Osteoblast (primary cell): ENCODE results near the gene KLHL17. TPM values are rescaled to one million over a fixed set of nuclear protein-coding genes. Genes with fewer than 3 reads are reported as not detected.

Source experiments
- DNase-seq: peaks from one replicate; pipeline ENCODE4 v3.0.0; 2011; ENCODE audit warnings: low spot score, mixed read lengths; ENCODE audit not compliant: insufficient read length; ENCODE audit errors: missing footprints
- H2AFZ ChIP-seq: 2 replicates; pipeline ENCODE4 v1.6.0; 2011; ENCODE audit warnings: mild to moderate bottlenecking, low read length
- H3K27ac ChIP-seq: 2 replicates; pipeline ENCODE4 v1.5.1; 2011; ENCODE audit warnings: mild to moderate bottlenecking, low read depth, low read length, moderate library complexity
- H3K27me3 ChIP-seq: 2 replicates; pipeline ENCODE4 v1.6.0; 2012; ENCODE audit warnings: mild to moderate bottlenecking, control low read depth, inconsistent platforms, low read length, moderate library complexity; ENCODE audit not compliant: insufficient read depth
- H3K36me3 ChIP-seq: 2 replicates; pipeline ENCODE4 v1.5.1; 2011; ENCODE audit warnings: mild to moderate bottlenecking, low read length, control low read depth, moderate library complexity; ENCODE audit not compliant: insufficient read depth
- H3K4me1 ChIP-seq: 2 replicates; pipeline ENCODE4 v1.5.1; 2011; ENCODE audit warnings: mild to moderate bottlenecking, low read length, control low read depth, moderate library complexity; ENCODE audit not compliant: insufficient read depth
- H3K4me2 ChIP-seq: 2 replicates; pipeline ENCODE4 v1.6.0; 2011; ENCODE audit warnings: mild to moderate bottlenecking, low read length; ENCODE audit not compliant: insufficient read depth
- H3K4me3 ChIP-seq: fragments of 200-600 bp; sonication (generic); 3 replicates; pipeline ENCODE4 v1.5.1; 2012; ENCODE audit warnings: mild to moderate bottlenecking, low read length, inconsistent platforms; ENCODE audit not compliant: insufficient read depth
- H3K79me2 ChIP-seq: 2 replicates; pipeline ENCODE4 v1.6.0; 2012; ENCODE audit warnings: mild to moderate bottlenecking, low read length, control low read depth, inconsistent platforms; ENCODE audit not compliant: insufficient read depth
- H3K9me3 ChIP-seq: 2 replicates; pipeline ENCODE4 v1.5.1; 2011; ENCODE audit warnings: low read depth, low read length, control low read depth
- H4K20me1 ChIP-seq: 2 replicates; pipeline ENCODE4 v1.6.0; 2012; ENCODE audit warnings: mild to moderate bottlenecking, low read length, control low read depth; ENCODE audit not compliant: insufficient read depth
- total RNA-seq: library from RNA; depleted of rRNA; stranded (reverse); fragments of >200 nt; gene quantifications from 2 replicates; pipeline ENCODE4 v1.2.3, GENCODE V29; 2012
- TF ChIP-seq, protein P1 (sequence below): IDR thresholded peaks from 2 replicates; pipeline ENCODE4 v1.5.1; 2011; ENCODE audit warnings: mild to moderate bottlenecking, low read depth, low read length, moderate library complexity; ENCODE audit errors: extremely low read depth

Gene KLHL17
- total RNA-seq, 1 donor: 5.4 TPM

DNA sequence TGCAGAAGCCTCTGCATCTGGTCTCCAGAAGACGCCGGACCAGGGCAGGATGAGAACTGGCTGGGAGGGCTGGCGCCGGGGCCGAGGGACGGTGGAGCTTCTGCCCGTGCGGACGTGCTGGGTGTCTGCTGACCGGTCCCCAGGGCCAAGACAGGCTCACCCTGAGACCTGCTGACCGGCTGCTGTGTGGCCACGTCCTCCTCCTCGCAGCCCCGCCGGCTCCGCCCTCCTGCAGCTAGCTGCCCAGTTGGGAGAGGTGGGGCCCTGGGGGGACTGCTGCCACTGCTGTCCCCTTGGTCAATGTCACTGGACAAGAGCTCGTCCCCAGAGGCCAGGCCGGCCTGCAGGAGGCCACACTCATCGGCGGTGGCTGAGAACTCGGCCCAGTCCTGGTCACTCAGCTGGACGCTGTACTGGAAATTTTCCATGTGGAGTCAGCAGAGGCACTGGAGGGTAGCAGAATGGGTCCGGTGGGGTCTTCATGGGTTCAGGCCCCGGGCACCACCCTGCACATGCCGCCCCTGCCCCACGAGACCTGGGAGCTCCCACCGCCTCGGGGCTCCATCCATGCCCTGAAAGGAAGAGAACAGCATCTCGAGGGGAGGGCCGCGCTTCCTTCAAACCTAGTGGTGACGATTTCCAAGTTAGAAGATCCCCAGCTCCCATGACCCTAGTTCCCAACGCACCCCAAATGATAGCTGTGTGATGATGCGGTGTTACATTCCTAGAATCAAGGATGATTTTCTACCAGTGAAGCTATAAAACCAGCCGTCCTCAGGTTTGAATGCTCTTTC lies 20.4 kb downstream of the KLHL17 start:
- peaks cover 3% of the 10 kb centered on the region for H3K27me3 ChIP-seq
- no peaks in the 10 kb centered on the region for H4K20me1 ChIP-seq
- H3K9me3 ChIP-seq: no peaks in the 10 kb centered on the region
- H2AFZ ChIP-seq: no peak overlapping the region
- no peaks in the 10 kb centered on the region for H3K36me3 ChIP-seq
- H3K79me2 ChIP-seq: no peaks in the 10 kb centered on the region
- no peaks in the 10 kb centered on the region for H3K4me1 ChIP-seq
- peak; percentile 66 for DNase-seq
- TF ChIP-seq, protein P1, sequence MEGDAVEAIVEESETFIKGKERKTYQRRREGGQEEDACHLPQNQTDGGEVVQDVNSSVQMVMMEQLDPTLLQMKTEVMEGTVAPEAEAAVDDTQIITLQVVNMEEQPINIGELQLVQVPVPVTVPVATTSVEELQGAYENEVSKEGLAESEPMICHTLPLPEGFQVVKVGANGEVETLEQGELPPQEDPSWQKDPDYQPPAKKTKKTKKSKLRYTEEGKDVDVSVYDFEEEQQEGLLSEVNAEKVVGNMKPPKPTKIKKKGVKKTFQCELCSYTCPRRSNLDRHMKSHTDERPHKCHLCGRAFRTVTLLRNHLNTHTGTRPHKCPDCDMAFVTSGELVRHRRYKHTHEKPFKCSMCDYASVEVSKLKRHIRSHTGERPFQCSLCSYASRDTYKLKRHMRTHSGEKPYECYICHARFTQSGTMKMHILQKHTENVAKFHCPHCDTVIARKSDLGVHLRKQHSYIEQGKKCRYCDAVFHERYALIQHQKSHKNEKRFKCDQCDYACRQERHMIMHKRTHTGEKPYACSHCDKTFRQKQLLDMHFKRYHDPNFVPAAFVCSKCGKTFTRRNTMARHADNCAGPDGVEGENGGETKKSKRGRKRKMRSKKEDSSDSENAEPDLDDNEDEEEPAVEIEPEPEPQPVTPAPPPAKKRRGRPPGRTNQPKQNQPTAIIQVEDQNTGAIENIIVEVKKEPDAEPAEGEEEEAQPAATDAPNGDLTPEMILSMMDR: no peak
- H3K4me3 ChIP-seq: no peak overlapping the region
- H3K4me2 ChIP-seq: no peak overlapping the region
- H3K27ac ChIP-seq: no peak overlapping the region

DNA sequence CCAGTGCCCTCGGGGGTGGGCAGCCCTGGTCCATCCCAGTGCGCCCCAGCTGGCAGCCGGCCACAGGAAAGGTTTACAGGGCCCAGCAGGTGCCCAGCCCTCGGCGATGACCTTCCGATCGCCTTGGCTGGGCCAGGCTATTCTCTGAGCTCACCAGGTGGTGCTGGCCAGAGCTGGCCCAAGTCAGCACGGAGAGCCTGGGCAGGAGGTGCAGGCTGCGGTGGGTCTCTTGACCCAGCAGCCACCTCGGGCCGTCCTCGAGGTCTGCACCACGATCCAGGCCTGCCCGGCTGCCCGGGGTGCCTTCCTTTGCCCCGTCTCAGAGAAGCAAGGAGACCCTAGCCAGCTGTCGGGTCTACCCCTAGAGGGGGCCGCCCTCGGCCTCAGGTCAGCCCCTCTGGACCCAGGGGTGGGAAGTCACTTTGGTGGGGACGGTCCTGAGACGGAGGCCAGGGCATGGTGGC lies 21.1 kb downstream of the KLHL17 start:
- DNase-seq: peak; percentile 29
- Histone ChIP-seq H3K27ac (no peak overlapping the region), H3K4me1 (no peaks in the 10 kb centered on the region), H3K9me3 (no peaks in the 10 kb centered on the region), H3K79me2 (no peaks in the 10 kb centered on the region), H3K4me3 (no peak overlapping the region), H3K36me3 (no peaks in the 10 kb centered on the region), H4K20me1 (no peaks in the 10 kb centered on the region), H3K27me3 (peaks cover 3% of the 10 kb centered on the region), H3K4me2 (no peak overlapping the region), H2AFZ (no peak overlapping the region)
- TF ChIP-seq, protein P1: no peak

DNA sequence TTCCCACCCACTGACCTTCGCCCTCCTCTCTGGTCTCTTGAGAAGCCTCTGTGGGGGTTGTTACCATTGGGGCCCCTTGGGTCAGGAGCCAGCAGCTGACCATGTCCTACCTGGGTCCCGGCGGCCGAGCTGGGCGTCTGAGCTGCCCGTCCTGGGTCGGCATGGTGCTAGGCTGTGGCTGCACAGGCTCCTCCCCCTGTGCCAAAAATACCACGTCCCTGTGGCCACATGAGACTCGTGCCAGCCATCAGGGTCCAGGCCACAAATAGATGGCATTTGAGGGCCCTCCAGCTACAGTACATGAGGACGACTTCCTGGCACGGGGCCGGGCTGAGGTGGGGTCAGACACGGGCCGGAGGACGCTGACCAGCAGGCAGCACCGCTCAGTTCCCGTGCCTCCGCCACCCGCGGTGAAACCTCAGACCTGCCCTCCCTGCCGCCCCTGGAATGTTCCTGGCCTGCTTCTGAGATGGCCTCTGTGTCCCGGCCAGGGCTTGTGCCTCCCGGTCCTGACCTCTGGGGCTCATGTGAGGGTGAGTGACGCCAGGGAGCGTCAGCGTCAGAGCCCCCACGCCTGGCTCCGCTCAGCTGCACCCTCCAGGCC lies 21.7 kb downstream of the KLHL17 start, which contains the start of gene PERM1:
PERM1 (minus strand) TSS at position 139 of the 604 bp plus-strand sequence. CDS start 1,064 bp downstream, outside the sequence.
- no peak within 1 kb of the TSS for H3K4me2 ChIP-seq
- no peak within 1 kb of the TSS for H3K27ac ChIP-seq
- H3K9me3 ChIP-seq: no peaks in the 10 kb centered on the region
- DNase-seq: peak; percentile 80
- no peaks in the 10 kb centered on the region for H3K36me3 ChIP-seq
- H3K79me2 ChIP-seq: no peaks in the 10 kb centered on the region
- peaks cover 3% of the 10 kb centered on the region for H3K27me3 ChIP-seq
- H4K20me1 ChIP-seq: no peaks in the 10 kb centered on the region
- TF ChIP-seq, protein P1: no peak
- no peak within 1 kb of the TSS for H3K4me3 ChIP-seq
- H2AFZ ChIP-seq: no peak within 1 kb of the TSS
- H3K4me1 ChIP-seq: no peaks in the 10 kb centered on the region

DNA sequence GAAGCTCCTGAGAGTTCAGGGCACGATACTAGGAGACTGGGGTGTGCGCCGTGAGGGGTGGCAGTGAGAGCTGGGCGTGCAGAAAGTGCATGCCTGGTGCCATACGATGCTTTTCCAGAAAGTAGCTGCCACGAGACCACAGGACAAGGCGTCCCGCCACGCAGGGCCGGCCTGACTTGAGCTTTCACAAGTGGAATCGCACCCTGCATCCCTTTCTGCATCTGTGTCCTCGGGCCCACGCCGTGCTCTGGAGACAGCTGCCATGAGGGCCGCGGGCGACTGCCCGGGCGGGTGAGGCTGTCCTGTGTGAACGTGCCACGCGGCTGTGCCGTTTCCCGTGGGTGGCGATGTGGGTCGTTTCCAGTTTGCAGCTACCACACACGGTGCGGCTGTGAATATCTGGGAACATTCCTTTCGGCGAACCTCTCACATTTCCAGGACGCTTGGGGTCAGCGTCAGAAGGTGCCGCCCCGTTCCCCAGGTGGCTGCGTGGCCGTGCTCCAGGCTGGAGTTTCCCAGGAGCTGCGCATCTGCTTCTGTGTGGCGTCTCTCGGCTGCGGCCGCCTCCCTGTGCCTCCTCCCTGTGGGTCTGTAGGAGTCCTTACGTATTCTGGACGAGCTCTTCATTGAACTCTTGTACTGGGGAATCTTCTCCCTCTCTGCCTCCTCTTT lies 22.5 kb downstream of the KLHL17 start:
- H3K36me3 ChIP-seq: no peaks in the 10 kb centered on the region
- no peak overlapping the region for H3K4me3 ChIP-seq
- H3K4me2 ChIP-seq: no peak overlapping the region
- H2AFZ ChIP-seq: no peak overlapping the region
- no peaks in the 10 kb centered on the region for H3K9me3 ChIP-seq
- TF ChIP-seq, protein P1: no peak
- H3K79me2 ChIP-seq: no peaks in the 10 kb centered on the region
- H4K20me1 ChIP-seq: no peaks in the 10 kb centered on the region
- no peaks in the 10 kb centered on the region for H3K4me1 ChIP-seq
- DNase-seq: peak; percentile 86
- peaks cover 3% of the 10 kb centered on the region for H3K27me3 ChIP-seq
- H3K27ac ChIP-seq: no peak overlapping the region
